ENCODE results near the gene IMMP2L.

Gene IMMP2L

GRCh38 chr7:110775046-110775445, 787.2 kb downstream of the IMMP2L start:
- H3K27ac ChIP-seq: peak overlapping the region; percentile 51
- TF ChIP-seq, protein P1, sequence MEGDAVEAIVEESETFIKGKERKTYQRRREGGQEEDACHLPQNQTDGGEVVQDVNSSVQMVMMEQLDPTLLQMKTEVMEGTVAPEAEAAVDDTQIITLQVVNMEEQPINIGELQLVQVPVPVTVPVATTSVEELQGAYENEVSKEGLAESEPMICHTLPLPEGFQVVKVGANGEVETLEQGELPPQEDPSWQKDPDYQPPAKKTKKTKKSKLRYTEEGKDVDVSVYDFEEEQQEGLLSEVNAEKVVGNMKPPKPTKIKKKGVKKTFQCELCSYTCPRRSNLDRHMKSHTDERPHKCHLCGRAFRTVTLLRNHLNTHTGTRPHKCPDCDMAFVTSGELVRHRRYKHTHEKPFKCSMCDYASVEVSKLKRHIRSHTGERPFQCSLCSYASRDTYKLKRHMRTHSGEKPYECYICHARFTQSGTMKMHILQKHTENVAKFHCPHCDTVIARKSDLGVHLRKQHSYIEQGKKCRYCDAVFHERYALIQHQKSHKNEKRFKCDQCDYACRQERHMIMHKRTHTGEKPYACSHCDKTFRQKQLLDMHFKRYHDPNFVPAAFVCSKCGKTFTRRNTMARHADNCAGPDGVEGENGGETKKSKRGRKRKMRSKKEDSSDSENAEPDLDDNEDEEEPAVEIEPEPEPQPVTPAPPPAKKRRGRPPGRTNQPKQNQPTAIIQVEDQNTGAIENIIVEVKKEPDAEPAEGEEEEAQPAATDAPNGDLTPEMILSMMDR (conservative IDR thresholded peaks at IDR 0.05): no peak

DNA sequence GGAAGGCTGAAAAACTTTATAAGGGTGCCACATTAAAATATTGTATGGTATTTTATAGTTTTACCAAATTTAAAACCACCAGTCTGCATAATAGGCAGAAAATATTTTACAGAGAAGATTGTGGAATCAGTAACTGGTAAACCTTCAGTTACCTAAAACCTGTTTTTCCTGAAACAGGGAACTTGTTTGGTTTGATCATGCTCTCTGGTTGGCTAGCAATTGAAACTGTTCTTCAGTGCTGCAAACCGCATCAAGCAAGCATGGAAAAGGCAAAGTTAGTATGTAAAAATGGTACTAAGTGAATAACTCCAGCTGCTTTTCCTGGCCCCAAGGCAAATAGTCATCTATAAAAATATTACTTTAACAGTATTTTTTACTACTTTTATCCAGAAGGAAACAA, 788.2 kb downstream of the IMMP2L start:
- TF ChIP-seq, protein P1 (conservative IDR thresholded peaks at IDR 0.05): no peak
- peak overlapping the region; percentile 51 for H3K27ac ChIP-seq

DNA sequence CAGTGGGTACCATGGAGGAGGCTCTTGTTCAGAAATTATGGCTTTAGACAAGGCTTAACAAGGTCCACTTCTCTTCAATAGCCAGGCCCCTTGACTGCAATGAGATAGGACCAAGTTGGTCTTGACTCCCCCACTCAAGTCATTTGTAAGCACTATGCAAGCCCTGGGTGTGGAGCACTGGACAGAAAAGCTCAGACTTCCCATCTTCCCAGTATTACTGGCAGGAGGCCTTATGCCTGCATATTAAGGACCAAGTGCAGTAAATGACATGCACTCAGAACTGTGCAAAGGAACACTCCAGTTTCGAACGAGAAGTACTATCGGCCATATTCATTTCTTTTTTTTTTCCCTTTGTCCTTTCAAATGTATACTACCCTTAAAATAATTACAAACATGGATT, 789.7 kb downstream of the IMMP2L start:
- H3K27ac ChIP-seq: no peak overlapping the region
- TF ChIP-seq, protein P1 (conservative IDR thresholded peaks at IDR 0.05): no peak

DNA sequence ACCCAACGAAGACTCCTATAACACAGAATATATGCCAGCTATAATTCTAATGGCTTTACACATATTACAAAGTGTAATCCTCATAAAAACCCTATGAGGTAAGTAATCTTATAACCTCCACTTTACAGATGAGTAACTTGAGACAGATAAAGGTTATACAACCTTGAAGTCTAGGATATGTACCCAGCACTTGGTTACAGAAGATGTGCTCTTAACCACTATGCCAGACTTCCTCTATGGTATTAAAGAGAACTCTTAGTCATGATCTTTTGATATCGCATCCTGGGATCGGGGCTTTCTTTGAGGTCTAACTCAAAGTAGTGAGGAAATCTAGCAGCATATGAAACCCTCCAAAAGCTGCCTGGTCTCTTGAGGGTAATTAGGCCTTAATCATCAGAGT, 790.6 kb downstream of the IMMP2L start:
- TF ChIP-seq, protein P1 (conservative IDR thresholded peaks at IDR 0.05): no peak
- H3K27ac ChIP-seq: no peak overlapping the region

GRCh38 chr7:110767550-110768110, 794.7 kb downstream of the IMMP2L start:
- TF ChIP-seq, protein P1 (conservative IDR thresholded peaks at IDR 0.05): no peak
- H3K27ac ChIP-seq: peak overlapping the region; percentile 73

DNA sequence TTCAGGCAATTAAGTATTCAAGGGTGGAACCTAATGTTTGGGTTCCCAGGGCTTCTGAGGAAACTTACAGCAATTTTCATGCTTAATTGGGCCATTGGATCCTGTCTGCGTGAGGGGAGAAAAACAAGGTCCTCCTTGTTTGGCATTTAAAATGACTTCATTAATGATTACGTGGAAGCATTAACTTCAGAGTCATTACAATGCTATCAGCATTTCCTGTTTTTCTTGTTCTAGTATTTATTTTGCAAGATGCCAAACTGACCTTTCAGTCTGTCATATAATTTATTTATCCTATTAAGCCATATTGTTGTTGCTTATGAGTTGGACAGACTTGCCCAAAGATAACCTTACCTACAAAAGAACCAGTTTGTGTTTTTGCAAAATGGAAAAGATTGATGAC, 795.4 kb downstream of the IMMP2L start:
- TF ChIP-seq, protein P1 (conservative IDR thresholded peaks at IDR 0.05): no peak
- H3K27ac ChIP-seq: peak overlapping the region; percentile 73

DNA sequence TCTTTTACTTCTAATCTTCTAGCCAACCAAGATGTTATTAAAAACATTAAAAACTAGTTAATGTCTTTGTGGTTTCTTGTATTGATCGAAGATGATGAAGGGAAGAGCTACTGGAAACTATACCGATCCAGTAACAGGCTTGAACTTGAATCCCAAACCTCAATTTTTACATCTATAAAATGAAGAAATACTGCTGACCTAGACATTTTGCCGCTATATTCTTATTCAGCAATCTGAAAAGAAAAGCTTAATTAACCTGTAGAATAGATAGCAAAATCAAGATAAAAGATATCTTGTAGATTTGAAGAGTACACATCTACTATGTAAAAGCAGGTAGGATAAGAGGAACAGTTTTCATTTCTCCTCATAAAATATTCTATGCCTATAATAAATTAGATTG, 797.4 kb downstream of the IMMP2L start:
- TF ChIP-seq, protein P1 (conservative IDR thresholded peaks at IDR 0.05): no peak
- no peak overlapping the region for H3K27ac ChIP-seq
